Umbilical cord (tissue), 2 donors: ENCODE measurements around the gene SLC25A38. TPM values are rescaled to one million over a fixed set of nuclear protein-coding genes. Genes with fewer than 3 reads are reported as not detected.
A peak's percentile ranks its signal among the peaks of the same experiment; 100 is the strongest.
"Not testable (repeated sequence)": the region's sequence is repeated elsewhere in the genome, so short reads cannot be mapped to it uniquely, and the experiment has no call there.

Experiments used
- DNase-seq: peaks from one replicate; pipeline ENCODE4 v3.0.0-alpha.2; 2015; ENCODE audit warnings: low spot score
- total RNA-seq: library from RNA; depleted of rRNA; stranded (reverse); fragments of >200 nt; gene quantifications from one replicate; pipeline ENCODE4 v1.2.3, GENCODE V29; 2014; ENCODE audit warnings: low replicate concordance; ENCODE audit not compliant: insufficient read depth

Gene SLC25A38
- total RNA-seq, 1 donor from 2014 or later, result 13.5 TPM

DNA sequence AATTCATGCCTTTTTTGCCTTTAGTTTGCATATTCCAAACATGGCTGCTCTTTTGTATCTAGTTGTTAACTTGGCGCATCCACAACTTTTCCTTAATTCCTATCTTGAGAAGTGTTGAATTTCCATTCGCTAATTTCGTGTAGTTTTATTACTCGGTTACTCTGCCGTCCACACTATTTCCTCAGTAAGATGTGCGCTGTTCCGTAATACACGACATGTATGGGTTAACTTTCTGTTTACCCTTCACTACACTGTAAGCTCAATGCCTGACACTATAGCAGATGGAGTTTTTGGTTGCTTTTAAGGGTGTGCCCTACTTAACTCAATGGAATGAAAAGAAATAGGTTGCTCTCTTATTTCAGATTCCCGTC is 24.1 kb downstream of the SLC25A38 start:
- no peak for DNase-seq

DNA sequence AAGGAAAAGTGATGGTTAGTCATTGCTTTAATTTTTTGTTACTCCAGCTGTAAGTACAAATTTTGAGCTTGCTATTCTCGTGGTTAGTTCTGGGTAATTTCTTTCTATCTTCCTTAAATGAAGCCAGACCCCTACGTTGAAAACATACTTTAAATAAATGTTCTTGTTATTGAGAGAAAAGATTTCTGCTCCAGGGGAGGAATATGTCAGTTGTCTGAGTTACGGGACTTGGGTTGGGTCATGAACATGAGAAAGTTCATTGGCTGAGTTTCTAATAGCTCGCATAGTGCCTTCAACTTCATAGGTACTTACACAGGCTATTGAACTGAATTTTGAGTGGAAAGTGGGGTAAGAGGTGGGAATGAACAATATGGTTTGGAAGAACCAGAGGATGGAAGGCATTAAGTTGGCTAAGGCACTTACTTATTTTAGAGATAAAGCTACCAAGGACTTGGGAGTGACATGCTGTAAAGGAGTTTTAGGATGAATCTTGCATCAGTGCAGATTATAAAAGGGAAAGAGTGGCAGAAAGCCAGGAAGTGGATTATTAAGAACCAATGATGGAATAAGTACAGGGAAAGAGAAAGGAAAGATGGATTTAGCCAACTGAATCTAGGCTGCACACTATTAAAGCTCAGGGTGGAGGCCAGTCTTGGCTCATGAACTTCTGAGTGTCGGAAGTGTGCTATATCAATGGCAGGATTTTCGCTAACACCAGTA is 24.8 kb downstream of the SLC25A38 start:
- DNase-seq, result peak; percentile 58

DNA sequence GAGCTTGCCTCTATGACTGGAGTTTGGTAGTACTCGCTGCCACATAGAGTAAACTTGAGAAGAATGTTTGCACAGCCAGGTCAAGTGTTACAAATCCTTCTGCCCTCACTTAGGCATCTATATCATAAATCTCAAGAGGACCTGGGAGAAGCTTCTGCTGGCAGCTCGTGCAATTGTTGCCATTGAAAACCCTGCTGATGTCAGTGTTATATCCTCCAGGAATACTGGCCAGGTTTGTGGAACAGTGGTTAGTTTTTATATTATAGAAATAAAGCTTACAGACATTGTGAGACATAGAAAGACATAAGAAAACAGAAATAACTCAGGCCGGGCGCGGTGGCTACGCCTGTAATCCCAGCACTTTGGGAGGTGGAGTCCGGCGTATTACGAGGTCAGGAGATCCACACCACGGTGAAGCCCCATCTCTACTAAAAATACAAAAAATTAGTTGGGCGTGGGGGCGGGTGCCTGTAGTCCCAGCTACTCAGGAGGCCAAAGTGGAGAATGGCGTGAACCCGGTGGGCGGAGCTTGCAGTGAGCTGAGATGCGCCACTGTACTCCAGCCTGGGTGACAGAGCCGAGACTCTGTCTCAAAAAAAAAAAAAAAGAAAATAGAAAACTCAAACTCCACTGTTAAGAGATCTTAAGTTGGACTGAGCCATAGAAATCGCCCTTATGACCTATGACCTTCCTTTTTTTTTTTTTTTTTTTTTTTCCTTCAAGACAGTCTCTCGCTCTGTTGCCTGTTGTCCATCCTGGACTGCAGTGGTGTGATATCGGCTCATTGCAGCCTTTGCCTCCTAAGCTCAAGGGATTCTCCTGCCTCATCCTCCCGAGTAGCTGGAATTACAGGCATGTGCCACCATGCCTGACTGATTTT is 25.6 kb downstream of the SLC25A38 start:
- DNase-seq, result no peak

DNA sequence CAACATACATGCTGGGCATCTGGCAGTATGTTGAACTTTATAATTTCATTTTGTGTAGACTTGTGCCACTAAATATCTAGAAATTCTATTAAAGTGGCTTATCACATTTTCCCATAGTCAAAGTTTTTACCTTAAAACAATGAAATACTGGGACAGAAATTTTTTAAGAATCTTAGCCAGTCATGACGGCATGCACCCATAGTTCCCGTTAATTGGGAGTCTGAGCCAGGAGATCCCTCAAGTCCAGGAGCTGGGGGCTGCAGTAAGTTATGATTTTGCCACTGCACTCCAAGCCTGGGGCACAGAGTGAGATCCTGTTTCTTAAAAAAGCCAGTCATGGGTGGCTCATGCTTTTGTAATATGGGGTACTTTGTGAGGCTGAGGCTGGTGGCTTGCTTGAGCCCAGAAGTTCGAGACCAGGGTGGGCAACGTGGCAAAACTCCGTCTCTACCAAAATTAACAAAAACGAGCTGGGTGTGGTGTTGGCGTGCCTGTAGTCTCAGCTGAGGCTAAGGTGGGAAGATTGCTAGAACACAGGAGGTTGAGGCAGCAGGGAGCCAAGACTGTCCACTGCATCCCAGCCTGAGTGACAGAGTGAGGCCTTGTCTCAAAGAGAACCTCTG is 26.5 kb downstream of the SLC25A38 start:
- no peak for DNase-seq

DNA sequence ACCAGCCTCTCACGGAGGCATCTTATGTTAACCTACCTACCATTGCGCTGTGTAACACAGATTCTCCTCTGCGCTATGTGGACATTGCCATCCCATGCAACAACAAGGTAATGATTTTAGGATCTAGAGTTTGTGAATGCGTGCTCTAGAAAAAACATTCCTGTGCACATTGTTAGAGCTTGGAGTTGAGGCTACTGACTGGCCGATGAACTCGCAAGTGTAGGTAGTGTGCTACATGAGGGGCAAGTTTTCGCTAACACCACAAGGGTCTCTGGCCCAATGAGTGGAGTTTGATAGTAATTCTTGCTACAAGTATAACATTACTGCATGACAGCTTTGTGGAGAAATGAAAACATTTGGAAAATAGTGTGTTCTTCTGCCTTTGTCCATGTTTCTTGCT is 27.7 kb downstream of the SLC25A38 start:
- DNase-seq, result no peak

DNA sequence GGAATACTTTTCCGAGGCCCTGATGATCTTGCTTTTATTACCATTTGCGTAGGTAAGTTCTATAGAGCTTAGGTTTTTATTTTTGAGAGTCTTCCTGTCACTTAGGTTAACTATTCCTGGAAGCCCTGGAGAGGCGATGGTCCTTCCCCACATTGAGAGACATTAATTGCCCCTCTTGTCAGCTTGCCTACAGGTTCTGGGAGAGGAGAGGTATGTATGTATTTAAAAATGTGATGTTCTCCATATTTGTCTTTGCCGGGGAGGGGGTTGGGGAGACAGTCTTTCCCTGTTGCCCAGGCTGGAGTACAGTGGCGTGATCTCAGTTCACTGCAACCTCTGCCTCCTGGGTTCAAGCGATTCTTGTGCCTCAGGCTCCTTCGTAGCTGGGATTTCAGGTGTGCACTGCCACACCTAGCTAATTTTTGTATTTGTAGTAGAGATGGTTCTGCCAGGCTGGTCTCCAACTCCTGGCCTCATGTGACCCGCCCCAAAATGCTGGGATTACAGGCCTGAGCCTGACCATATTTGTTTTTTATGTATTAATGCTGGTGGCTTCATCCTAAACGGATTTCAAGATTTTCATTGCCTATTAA is 29.6 kb downstream of the SLC25A38 start:
- no peak for DNase-seq

DNA sequence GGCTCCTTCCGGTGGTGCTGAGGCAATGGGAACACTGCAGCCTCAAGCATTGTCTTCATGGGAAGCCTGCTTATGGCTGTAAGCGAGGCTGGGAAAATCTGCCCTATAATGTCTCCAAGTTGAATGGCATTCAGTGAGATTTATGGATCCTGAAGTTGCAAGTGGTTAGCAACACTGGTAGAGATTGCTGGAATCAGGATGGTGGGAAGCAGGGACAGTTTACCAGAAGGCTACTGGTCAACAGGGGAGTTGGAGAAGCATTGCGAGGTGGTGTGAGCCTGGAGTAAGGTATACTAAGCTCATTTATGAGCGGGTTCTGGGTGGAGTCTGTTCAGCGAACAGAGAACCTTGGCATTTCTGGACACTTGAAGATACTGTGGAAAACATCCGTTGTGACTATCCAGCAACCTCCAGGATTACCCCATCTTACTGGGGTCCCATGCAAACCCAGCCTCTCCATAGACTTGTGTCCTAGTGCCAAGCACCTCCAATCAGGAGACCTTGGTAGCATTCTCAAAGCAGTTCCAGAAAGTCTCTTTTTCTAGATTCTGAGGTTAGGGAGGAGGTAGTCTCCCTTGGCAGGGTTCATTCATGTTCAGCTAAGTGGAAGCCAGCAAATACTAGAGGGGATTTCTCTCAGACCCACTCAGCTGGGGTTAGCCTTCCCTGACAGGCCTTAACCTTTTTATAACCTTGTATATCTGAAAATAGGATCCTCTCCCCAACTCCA is 30.7 kb downstream of the SLC25A38 start:
- DNase-seq, result no peak

DNA sequence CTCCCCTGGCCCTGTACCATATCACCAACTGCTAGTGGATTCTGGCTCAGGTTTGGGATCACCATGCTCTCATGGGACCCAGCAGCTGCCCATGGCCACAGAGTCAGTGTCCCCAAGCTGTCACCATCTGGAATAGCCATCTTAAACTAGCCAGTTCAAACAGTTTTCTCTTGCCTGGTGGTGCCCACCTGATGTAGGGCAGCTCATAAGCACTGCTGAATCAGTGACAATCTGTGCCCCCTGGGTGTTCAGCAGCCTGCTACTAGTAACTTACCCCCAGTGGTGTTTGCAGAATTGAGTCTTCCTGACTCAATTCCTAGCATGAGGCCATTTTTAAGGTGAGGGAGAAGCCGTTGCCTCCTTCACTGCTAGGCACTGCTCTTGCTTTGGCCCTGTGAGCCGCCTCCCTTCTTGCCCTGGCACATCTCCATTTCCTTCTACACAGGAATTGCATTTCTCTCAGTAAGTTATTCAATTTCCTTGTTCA is 31.3 kb downstream of the SLC25A38 start:
- DNase-seq, result no peak

DNA sequence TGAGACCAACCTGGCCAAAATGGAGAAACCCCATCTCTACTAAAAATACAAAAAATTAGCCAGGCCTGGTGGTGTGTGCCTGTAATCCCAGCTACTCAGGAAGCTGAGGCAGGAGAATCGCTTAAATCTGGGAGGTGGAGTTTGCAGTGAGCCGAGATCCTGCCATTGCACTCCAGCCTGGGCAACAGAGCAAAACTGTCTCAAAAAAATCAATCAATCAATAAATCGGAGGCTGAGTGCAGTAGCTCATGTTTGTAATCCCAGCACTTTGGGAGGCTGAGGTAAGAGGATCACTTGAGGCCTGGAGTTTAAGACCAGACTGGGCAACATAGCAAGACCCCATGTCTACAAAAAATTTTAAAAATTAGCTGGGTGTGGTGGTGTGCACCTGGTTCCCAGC is 32.1 kb downstream of the SLC25A38 start:
- not testable (repeated sequence) for DNase-seq

DNA sequence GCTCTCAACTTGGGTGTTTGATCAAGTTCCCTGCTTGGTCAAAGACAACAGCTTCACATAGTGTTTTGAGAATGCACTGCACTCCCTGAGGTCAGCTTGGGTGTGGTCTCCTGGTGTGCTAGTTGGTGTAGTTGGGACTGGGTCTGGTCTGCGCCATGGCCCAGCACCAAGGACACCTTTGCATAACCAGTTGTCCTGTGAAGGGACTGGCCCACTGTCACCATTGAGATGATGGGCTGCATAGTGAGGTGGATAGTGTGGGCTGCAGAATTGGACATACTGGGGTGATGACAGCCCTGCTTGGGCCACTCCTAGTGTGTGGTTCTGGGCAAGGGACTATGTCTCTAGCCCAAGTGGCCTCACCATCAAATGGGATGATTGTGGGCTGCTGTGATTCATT is 32.8 kb downstream of the SLC25A38 start:
- no peak for DNase-seq

DNA sequence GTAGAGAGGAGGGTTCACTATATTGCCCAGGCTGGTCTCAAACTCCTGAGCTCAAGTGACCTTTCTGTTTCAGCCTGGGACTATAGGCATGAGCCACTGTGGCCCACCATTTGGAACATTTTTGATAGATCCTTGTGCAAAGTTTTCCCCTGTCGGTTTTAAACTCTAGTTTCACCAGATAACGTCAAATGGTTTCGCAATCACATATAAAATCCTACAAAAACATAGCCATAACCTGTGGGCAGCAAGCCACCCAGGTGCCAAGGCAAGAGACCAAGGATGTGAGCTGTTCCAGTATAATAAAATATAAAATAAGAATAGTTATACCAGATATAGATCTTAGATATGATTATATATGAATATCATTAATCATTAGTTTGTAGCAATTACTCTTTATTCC is 33.8 kb downstream of the SLC25A38 start:
- not testable (repeated sequence) for DNase-seq

DNA sequence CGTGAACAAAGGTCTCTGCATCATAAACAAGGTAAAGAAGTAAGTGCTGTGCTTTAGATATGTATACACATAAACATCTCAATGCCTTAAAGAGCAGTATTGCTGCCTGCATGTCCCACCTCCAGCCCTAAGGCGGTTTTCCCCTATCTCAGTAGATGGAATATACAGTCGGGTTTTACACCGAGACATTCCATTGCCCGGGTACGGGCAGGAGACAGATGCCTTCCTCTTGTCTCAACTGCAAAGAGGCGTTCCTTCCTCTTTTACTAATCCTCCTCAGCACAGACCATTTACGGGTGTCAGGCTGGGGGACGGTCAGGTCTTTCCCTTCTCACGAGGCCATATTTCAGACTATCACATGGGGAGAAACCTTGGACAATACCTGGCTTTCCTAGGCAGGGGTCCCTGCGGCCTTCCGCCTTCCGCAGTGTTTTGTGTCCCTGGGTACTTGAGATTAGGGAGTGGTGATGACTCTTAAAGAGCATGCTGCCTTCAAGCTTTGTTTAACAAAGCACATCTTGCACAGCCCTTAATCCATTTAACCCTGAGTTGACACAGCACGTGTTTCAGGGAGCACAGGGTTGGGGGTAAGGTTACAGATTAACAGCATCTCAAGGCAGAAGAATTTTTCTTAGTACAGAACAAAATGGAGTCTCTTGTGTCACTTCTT is 35.5 kb downstream of the SLC25A38 start:
- not testable (repeated sequence) for DNase-seq

DNA sequence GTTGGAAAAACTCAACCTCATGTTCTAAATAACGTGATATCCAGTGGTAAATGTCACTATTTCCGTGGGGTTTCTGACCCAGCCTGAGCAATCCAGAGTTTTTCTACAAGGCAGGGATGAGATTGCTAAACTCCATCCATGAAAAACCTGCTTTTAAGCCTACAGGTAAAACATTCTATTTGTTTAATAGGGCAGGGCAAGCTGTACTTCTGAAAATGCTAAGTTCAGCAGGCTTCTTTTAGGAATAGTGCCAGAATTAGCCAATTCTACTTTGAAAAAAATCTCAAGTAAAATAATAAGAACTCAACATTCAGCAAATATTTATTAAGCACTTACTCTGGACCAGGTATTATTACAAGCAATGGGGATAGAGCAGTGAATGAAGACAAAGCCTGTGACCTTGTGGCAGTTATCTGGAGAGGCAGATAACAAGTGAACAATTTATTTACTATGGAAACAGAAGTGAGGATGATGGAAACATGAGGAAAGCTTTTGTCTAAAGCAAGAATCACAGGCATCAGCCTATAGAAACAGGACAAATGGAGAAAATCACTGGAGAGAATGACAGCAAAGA is 36.7 kb downstream of the SLC25A38 start:
- DNase-seq, result no peak

DNA sequence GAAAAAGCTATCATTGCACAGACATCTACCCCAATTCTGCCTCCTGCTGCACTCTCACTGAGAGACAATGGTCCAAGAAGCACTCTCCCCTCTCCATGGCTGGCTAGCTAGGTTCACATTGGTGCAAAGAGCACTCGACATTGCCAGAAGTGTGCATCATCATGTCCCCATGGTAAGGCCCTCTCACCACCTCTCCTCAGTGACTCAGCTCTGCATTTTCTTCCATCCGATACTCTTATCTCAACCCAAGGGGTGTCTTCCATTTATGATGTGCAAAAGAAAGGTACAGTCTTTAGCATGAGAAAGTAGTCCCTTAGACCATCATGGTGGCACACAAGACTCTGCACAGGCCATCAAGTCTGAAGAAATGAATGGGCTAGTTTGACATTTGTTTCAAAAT is 37.4 kb downstream of the SLC25A38 start:
- DNase-seq, result no peak

DNA sequence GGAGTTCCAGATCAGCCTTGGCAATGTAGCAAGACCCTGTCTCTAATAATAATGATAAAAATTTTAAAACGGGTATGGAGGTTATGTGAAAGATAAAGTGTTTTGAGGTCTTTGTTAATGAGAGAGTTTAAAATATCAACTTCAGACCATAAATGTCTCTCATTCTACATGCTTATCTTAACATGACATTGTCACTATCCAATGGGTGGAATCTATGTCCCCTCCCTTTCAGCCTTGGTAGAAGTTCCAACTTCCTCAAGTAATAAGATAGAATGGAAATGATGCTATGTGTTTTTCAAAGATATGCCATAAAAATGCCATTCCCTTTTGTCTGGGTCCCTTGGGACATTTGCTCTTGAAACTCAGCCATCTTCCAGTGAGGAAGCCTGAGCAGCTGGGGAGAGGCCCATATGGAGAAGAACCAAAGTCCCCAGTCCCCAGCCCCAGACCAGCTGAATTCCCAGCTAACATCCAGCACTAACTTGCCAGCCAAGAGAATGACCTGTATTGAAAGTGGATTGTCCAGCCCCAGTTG is 40.3 kb downstream of the SLC25A38 start:
- no peak for DNase-seq

DNA sequence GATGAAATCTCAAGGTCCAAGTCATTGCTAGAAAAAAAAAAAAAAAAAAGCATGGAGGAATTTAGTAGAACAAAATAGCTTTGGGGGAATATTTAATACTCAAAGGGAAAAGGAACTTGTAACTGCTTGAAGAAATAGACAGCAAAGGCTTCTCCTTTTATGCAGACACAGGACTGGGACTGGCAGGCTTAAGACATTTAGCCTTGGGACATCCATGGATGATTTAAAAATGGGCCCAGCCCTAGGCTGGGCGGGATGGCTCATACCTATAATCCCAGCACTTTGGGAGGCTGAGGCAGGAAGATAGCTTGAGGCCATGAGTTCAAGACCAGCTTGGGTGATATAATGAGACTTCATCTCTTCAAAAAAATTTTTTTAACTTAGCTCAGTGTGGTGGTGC is 43.1 kb downstream of the SLC25A38 start:
- DNase-seq, result no peak

DNA sequence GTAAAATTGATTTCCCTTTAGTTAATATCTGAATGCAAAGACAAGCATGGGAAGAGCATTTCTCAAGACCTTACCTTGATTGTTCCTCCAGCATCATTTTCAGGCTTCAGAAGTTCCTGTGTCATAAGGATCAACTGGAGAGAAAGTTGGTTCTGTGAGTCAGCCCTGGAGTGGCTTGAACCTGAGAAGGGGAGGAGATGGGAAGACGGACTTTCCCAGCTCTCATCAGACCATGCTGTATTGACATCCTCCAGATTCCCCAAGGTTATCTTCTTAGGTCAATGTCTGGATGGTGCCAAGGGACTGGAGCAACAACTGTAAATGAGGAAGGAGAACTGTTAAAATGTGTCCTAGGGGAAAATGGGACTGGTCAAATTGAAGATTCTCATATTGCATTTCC is 44.3 kb downstream of the SLC25A38 start:
- DNase-seq, result no peak

DNA sequence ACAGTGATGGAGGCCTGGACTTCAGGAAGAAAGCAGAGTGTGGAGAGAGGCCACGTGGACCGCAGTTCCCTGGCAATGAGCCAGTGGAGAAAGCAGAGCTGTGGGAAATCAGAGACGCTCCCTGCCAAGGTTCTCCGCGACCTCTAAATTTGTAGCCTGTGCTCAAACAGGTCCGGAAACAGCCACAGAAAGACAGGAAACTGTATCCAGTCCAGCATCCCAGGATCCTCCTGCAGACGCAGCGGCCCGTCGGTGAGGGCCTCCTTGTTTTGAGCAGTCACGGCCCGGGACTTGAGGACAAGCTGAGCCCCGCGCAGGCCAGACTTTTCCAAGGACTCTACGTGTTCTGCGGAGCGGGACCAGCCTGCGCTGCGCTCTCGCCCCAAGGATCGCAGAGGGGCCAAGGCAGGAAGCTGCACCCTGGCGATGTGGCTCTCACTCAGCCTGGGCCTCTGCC is 45.6 kb downstream of the SLC25A38 start:
- no peak for DNase-seq

DNA sequence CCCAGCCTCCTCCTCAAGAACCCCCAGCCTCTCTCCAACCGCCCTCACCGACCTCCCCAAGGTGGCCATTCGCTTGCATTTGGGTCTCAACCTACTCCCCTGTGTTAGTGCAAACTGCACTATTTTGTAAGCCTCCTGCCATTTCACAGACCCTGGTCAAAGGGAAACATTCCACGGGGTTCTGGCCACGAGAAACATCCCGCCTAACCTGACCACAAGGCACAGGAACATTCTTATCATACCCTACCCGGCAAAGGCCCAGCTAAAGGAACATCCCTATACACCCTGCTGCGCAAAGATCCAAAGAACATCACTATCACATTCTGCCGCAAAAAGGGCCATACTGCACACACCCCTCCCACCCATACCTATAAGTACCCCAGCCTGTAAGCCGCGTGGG is 46.3 kb downstream of the SLC25A38 start:
- DNase-seq, result no peak

DNA sequence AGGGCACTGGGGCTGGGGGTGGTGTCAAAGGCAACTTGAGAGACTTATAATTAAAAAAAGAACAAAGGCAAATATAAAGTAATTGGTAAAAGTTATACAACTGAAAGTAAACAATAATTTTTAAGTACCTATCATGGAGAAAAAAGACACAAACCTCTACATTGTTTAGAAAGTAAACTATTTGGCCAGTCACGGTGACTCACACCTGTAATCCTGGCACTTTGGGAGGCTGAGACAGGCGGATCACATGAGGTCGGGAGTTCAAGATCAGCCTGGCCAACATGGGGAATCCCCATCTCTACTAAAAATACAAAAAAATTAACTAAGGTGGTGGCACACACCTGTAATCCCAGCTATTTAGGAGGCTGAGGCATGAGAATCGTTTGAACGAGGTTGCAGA is 49.2 kb downstream of the SLC25A38 start:
- DNase-seq, result no peak
